ENCODE results near the gene CHIT1. TPM values are rescaled to one million over a fixed set of nuclear protein-coding genes. Genes with fewer than 3 reads are reported as not detected.

The CHIT1 gene
- total RNA-seq, 2 experiments from 2014 or later = 0.21 to 0.56 TPM

GRCh38 chr1:203197625-203198024, 31.8 kb downstream of the CHIT1 start:
- Mint-ChIP-seq H3K4me3 (no peak overlapping the region), H3K4me1 (peaks cover 4% of the 10 kb centered on the region), H3K9me3 (no peaks in the 10 kb centered on the region), H3K36me3 (no peaks in the 10 kb centered on the region), H3K27me3 (no peaks in the 10 kb centered on the region), H3K27ac (no peak overlapping the region)
- peak; percentile 9 for DNase-seq

GRCh38 chr1:203196371-203196770, 33.1 kb downstream of the CHIT1 start:
- H3K4me1 Mint-ChIP-seq = peaks cover 4% of the 10 kb centered on the region
- H3K27me3 Mint-ChIP-seq = no peaks in the 10 kb centered on the region
- no peaks in the 10 kb centered on the region for H3K36me3 Mint-ChIP-seq
- H3K4me3 Mint-ChIP-seq = no peak overlapping the region
- H3K9me3 Mint-ChIP-seq = no peaks in the 10 kb centered on the region
- no peak for DNase-seq
- no peak overlapping the region for H3K27ac Mint-ChIP-seq

- Mint-ChIP-seq H3K9me3 (no peaks in the 10 kb centered on the region), H3K36me3 (no peaks in the 10 kb centered on the region), H3K27ac (no peak overlapping the region), H3K4me1 (peaks cover 2% of the 10 kb centered on the region), H3K4me3 (no peak overlapping the region), H3K27me3 (no peaks in the 10 kb centered on the region)
- DNase-seq = no peak
Observed at GRCh38 chr1:203190949-203191348, 38.5 kb downstream of the CHIT1 start.

GRCh38 chr1:203189951-203190352, 39.5 kb downstream of the CHIT1 start:
- Mint-ChIP-seq H3K9me3 (no peaks in the 10 kb centered on the region), H3K27me3 (no peaks in the 10 kb centered on the region), H3K27ac (no peak overlapping the region), H3K4me1 (peaks cover 2% of the 10 kb centered on the region), H3K36me3 (no peaks in the 10 kb centered on the region), H3K4me3 (no peak overlapping the region)
- DNase-seq = no peak

- Mint-ChIP-seq H3K9me3 (no peaks in the 10 kb centered on the region), H3K27ac (no peak overlapping the region), H3K36me3 (no peaks in the 10 kb centered on the region), H3K27me3 (no peaks in the 10 kb centered on the region), H3K4me1 (peaks cover 2% of the 10 kb centered on the region), H3K4me3 (no peak overlapping the region)
- DNase-seq = no peak
Observed at GRCh38 chr1:203188686-203189232, 40.7 kb downstream of the CHIT1 start.

- H3K27me3 Mint-ChIP-seq = no peaks in the 10 kb centered on the region
- H3K36me3 Mint-ChIP-seq = no peaks in the 10 kb centered on the region
- peaks cover 2% of the 10 kb centered on the region for H3K4me1 Mint-ChIP-seq
- H3K27ac Mint-ChIP-seq = no peak overlapping the region
- DNase-seq = no peak
- H3K9me3 Mint-ChIP-seq = no peaks in the 10 kb centered on the region
- H3K4me3 Mint-ChIP-seq = no peak overlapping the region
Observed at GRCh38 chr1:203187689-203188264, 41.7 kb downstream of the CHIT1 start.

- no peaks in the 10 kb centered on the region for H3K36me3 Mint-ChIP-seq
- no peak overlapping the region for H3K4me3 Mint-ChIP-seq
- H3K9me3 Mint-ChIP-seq = no peaks in the 10 kb centered on the region
- no peaks in the 10 kb centered on the region for H3K27me3 Mint-ChIP-seq
- peaks cover 2% of the 10 kb centered on the region for H3K4me1 Mint-ChIP-seq
- H3K27ac Mint-ChIP-seq = no peak overlapping the region
- DNase-seq = no peak
Observed at GRCh38 chr1:203187304-203187685, 42.2 kb downstream of the CHIT1 start.

- no peak within 1 kb of the TSS for H3K27ac Mint-ChIP-seq
- H3K9me3 Mint-ChIP-seq = no peaks in the 10 kb centered on the region
- no peak within 1 kb of the TSS for H3K4me3 Mint-ChIP-seq
- peaks cover 2% of the 10 kb centered on the region for H3K4me1 Mint-ChIP-seq
- no peak for DNase-seq
- H3K27me3 Mint-ChIP-seq = no peaks in the 10 kb centered on the region
- H3K36me3 Mint-ChIP-seq = no peaks in the 10 kb centered on the region
Observed at GRCh38 chr1:203186446-203187303, 42.8 kb downstream of the CHIT1 start, which contains the start of gene CHI3L1. CHI3L1 (minus strand) TSS chr1:203186704; CDS start chr1:203186623, 81 bp downstream.

- H3K36me3 Mint-ChIP-seq = no peaks in the 10 kb centered on the region
- H3K9me3 Mint-ChIP-seq = no peaks in the 10 kb centered on the region
- peaks cover 2% of the 10 kb centered on the region for H3K4me1 Mint-ChIP-seq
- H3K4me3 Mint-ChIP-seq = no peak overlapping the region
- DNase-seq = no peak
- no peaks in the 10 kb centered on the region for H3K27me3 Mint-ChIP-seq
- H3K27ac Mint-ChIP-seq = no peak overlapping the region
Observed at GRCh38 chr1:203186091-203186445, 43.4 kb downstream of the CHIT1 start.

GRCh38 chr1:203185585-203185984, 43.9 kb downstream of the CHIT1 start:
- Mint-ChIP-seq H3K4me3 (no peak overlapping the region), H3K36me3 (no peaks in the 10 kb centered on the region), H3K4me1 (peaks cover 2% of the 10 kb centered on the region), H3K27me3 (no peaks in the 10 kb centered on the region), H3K27ac (no peak overlapping the region), H3K9me3 (no peaks in the 10 kb centered on the region)
- DNase-seq = no peak

GRCh38 chr1:203185061-203185461, 44.4 kb downstream of the CHIT1 start:
- no peaks in the 10 kb centered on the region for H3K27me3 Mint-ChIP-seq
- no peaks in the 10 kb centered on the region for H3K36me3 Mint-ChIP-seq
- H3K4me1 Mint-ChIP-seq = peaks cover 2% of the 10 kb centered on the region
- H3K4me3 Mint-ChIP-seq = no peak overlapping the region
- no peak overlapping the region for H3K27ac Mint-ChIP-seq
- no peak for DNase-seq
- H3K9me3 Mint-ChIP-seq = no peaks in the 10 kb centered on the region

- Mint-ChIP-seq H3K27ac (no peak overlapping the region), H3K4me1 (peaks cover 2% of the 10 kb centered on the region), H3K9me3 (no peaks in the 10 kb centered on the region), H3K36me3 (no peaks in the 10 kb centered on the region), H3K4me3 (no peak overlapping the region), H3K27me3 (no peaks in the 10 kb centered on the region)
- DNase-seq = no peak
Observed at GRCh38 chr1:203184467-203184866, 45.0 kb downstream of the CHIT1 start.

GRCh38 chr1:203183828-203184227, 45.6 kb downstream of the CHIT1 start:
- Mint-ChIP-seq H3K27ac (no peak overlapping the region), H3K27me3 (no peaks in the 10 kb centered on the region), H3K9me3 (no peaks in the 10 kb centered on the region), H3K4me3 (no peak overlapping the region), H3K4me1 (peaks cover 2% of the 10 kb centered on the region), H3K36me3 (no peaks in the 10 kb centered on the region)
- DNase-seq = no peak

- Mint-ChIP-seq H3K4me1 (peaks cover 2% of the 10 kb centered on the region), H3K27ac (peak overlapping the region; percentile 61), H3K36me3 (no peaks in the 10 kb centered on the region), H3K27me3 (no peaks in the 10 kb centered on the region), H3K4me3 (no peak overlapping the region), H3K9me3 (no peaks in the 10 kb centered on the region)
- no peak for DNase-seq
Observed at GRCh38 chr1:203182387-203182953, 47.0 kb downstream of the CHIT1 start.

GRCh38 chr1:203181586-203182386, 47.7 kb downstream of the CHIT1 start:
- Mint-ChIP-seq H3K4me1 (peaks cover 2% of the 10 kb centered on the region), H3K27ac (peak overlapping the region; percentile 61), H3K4me3 (no peak overlapping the region), H3K36me3 (no peaks in the 10 kb centered on the region), H3K9me3 (no peaks in the 10 kb centered on the region), H3K27me3 (no peaks in the 10 kb centered on the region)
- DNase-seq = no peak
